IMR-90 (cell line): ENCODE results near the gene HNRNPC. TPM values are rescaled to one million over a fixed set of nuclear protein-coding genes. Genes with fewer than 3 reads are reported as not detected.

Experiments
- ATAC-seq: fragments of 200-7000 bp; cut with Tn5 transposase; 2 replicates; pipeline ENCODE4 v1.9.1; 2020; ENCODE audit warnings: low read depth, mild to moderate bottlenecking, moderate library complexity
- BruUV-seq: library from RNA; stranded (reverse); fragments of 400-500 nt; replicated peaks from 2 replicates; lab custom pipeline; 2021; lab: Mats Ljungman, UMichigan
- CTCF ChIA-PET: fragments of 300-600 bp; formaldehyde crosslinking; extraction: SDS; loops from one replicate; lab custom pipeline; 2021; ENCODE audit warnings: antibody characterized with exemption; lab: Yijun Ruan, JAX
- POLR2A ChIA-PET: fragments of 300-600 bp; sonication (Branson Sonifier 250); formaldehyde crosslinking; loops from one replicate; lab custom pipeline; 2022; ENCODE audit warnings: antibody characterized with exemption; ENCODE audit not compliant: unreplicated experiment; lab: Charles Lee
- DNase-seq: peaks from one replicate; pipeline ENCODE4 v3.0.0; 2013
- H2AFZ ChIP-seq: replicated peaks from 2 replicates; pipeline ENCODE3; 2013; ENCODE audit warnings: low read length, mild to moderate bottlenecking; ENCODE audit not compliant: poor library complexity
- H2AK5ac ChIP-seq: 2 replicates; pipeline ENCODE4 v1.6.1; 2013; ENCODE audit warnings: low read depth, low read length, inconsistent platforms
- H2AK9ac ChIP-seq: replicated peaks from 2 replicates; pipeline ENCODE3; 2013; ENCODE audit warnings: mild to moderate bottlenecking, low read depth, low read length, moderate library complexity; ENCODE audit not compliant: poor library complexity
- H2BK120ac ChIP-seq: 2 replicates; pipeline ENCODE4 v1.6.1; 2013; ENCODE audit warnings: low read depth, low read length, inconsistent platforms
- H2BK15ac ChIP-seq: 3 replicates; pipeline ENCODE4 v1.6.1; 2013; ENCODE audit warnings: low read depth, low read length, inconsistent platforms
- H2BK20ac ChIP-seq: 2 replicates; pipeline ENCODE4 v1.6.1; 2013; ENCODE audit warnings: low read depth, mild to moderate bottlenecking, inconsistent platforms, low read length, moderate library complexity
- H2BK5ac ChIP-seq: 2 replicates; pipeline ENCODE4 v1.6.1; 2013; ENCODE audit warnings: mild to moderate bottlenecking, low read depth, low read length, inconsistent platforms; ENCODE audit not compliant: poor library complexity, severe bottlenecking
- H3K14ac ChIP-seq: replicated peaks from 2 replicates; pipeline ENCODE4 v1.6.1; 2013; ENCODE audit warnings: low read depth, low read length, inconsistent platforms
- H3K18ac ChIP-seq: 2 replicates; pipeline ENCODE4 v1.6.1; 2013; ENCODE audit warnings: low read depth, low read length, control low read depth
- H3K23ac ChIP-seq: 2 replicates; pipeline ENCODE4 v1.6.1; 2013; ENCODE audit warnings: low read depth, low read length, inconsistent platforms
- H3K27ac ChIP-seq: 2 replicates; pipeline ENCODE4 v1.5.1; 2013; ENCODE audit warnings: mild to moderate bottlenecking, control low read depth, low read length; ENCODE audit not compliant: insufficient read depth
- H3K27me3 ChIP-seq: 2 replicates; pipeline ENCODE4 v1.6.1; 2013; ENCODE audit warnings: low read length; ENCODE audit not compliant: control insufficient read depth, insufficient read depth
- H3K36me3 ChIP-seq: 2 replicates; pipeline ENCODE4 v1.6.1; 2013; ENCODE audit warnings: low read length, mixed read lengths; ENCODE audit not compliant: control insufficient read depth, insufficient read depth
- H3K4ac ChIP-seq: 2 replicates; pipeline ENCODE4 v1.6.1; 2013; ENCODE audit warnings: low read depth, low read length, inconsistent platforms
- H3K4me1 ChIP-seq: 2 replicates; pipeline ENCODE4 v1.6.1; 2013; ENCODE audit warnings: low read length, mixed read lengths; ENCODE audit not compliant: control insufficient read depth, insufficient read depth
- H3K4me2 ChIP-seq: 2 replicates; pipeline ENCODE4 v1.6.1; 2013; ENCODE audit warnings: low read depth, mild to moderate bottlenecking, control low read depth, low read length, moderate library complexity
- H3K4me3 ChIP-seq: 2 replicates; pipeline ENCODE4 v1.5.1; 2013; ENCODE audit warnings: low read depth, mild to moderate bottlenecking, control low read depth, low read length, moderate library complexity; ENCODE audit not compliant: insufficient read depth
- H3K56ac ChIP-seq: 2 replicates; pipeline ENCODE4 v1.6.1; 2013; ENCODE audit warnings: low read length, inconsistent platforms; ENCODE audit not compliant: insufficient read depth; ENCODE audit errors: extremely low read depth
- H3K79me1 ChIP-seq, 2 experiments: 2 replicates each; pipeline ENCODE4 v1.6.1; 2013; ENCODE audit warnings: low read length in 2 of 2, inconsistent platforms in 1 of 2, low read depth in 1 of 2
- H3K9ac ChIP-seq: 2 replicates; pipeline ENCODE4 v1.6.1; 2013; ENCODE audit warnings: low read depth, low read length, control low read depth
- H3K9me1 ChIP-seq: 2 replicates; pipeline ENCODE4 v1.6.1; 2013; ENCODE audit warnings: low read length, inconsistent platforms; ENCODE audit not compliant: insufficient read depth
- H3K9me3 ChIP-seq: 2 replicates; pipeline ENCODE4 v1.6.1; 2013; ENCODE audit warnings: low read length; ENCODE audit not compliant: control insufficient read depth, insufficient read depth
- H4K20me1 ChIP-seq: 2 replicates; pipeline ENCODE4 v1.6.1; 2013; ENCODE audit warnings: low read length, inconsistent platforms; ENCODE audit not compliant: insufficient read depth
- H4K5ac ChIP-seq: 2 replicates; pipeline ENCODE4 v1.6.1; 2013; ENCODE audit warnings: mild to moderate bottlenecking, low read depth, low read length, control low read depth
- H4K8ac ChIP-seq, 2 experiments: 2 replicates each; pipeline ENCODE4 v1.6.1; 2013; ENCODE audit warnings: low read depth in 2 of 2, low read length in 2 of 2, control low read depth in 1 of 2, inconsistent platforms in 1 of 2
- H4K91ac ChIP-seq: 2 replicates; pipeline ENCODE4 v1.6.1; 2013; ENCODE audit warnings: low read depth, low read length, inconsistent platforms; ENCODE audit not compliant: insufficient read depth
- CHD1 ChIP-seq: IDR thresholded peaks from 2 replicates; pipeline ENCODE4 v1.6.1; 2012; ENCODE audit warnings: low read depth, low read length, improper control_type of control experiment
- MAZ ChIP-seq: IDR thresholded peaks from 2 replicates; pipeline ENCODE4 v1.6.1; 2012; ENCODE audit warnings: low read depth, mild to moderate bottlenecking, low read length, improper control_type of control experiment, moderate library complexity, borderline replicate concordance
- POLR2A ChIP-seq: IDR thresholded peaks from 2 replicates; pipeline ENCODE4 v1.6.1; 2012; ENCODE audit warnings: mild to moderate bottlenecking, low read depth, low read length
- WGBS, 2 experiments: methylation state at CpG; one replicate each; pipeline versions ENCODE4 v1.1.5 to v1.1.7; 2013; ENCODE audit warnings: missing lambda C conversion rate in 2 of 2; ENCODE audit not compliant: insufficient read length in 1 of 2; ENCODE audit errors: extremely low coverage in 2 of 2; 5-methylcytosine and 5-hydroxymethylcytosine counted together
- dilution Hi-C: fragments of 300-500 bp; cut with HindIII; formaldehyde crosslinking; loops from one replicate; pipeline ENCODE4 v1.14.3; 2018; ENCODE audit warnings: low sequenced_read_pairs; ENCODE audit not compliant: unreplicated experiment
- in situ Hi-C: fragments of 300-500 bp; cut with MboI; formaldehyde crosslinking; loops from 3 replicates; pipeline ENCODE4 v1.14.3; 2019; ENCODE audit warnings: low sequenced_read_pairs, inconsistent platforms, mixed read lengths
- intact Hi-C: fragments of 100-400 bp; cut with micrococcal nuclease; formaldehyde crosslinking; loops from 2 replicates; pipeline ENCODE4 v1.10.0; 2022
- polyA plus RNA-seq, 3 experiments: library from polyadenylated mRNA; depleted of rRNA; stranded (reverse); fragments of >200 nt; gene quantifications; 2 replicates each; pipeline ENCODE4 v1.2.3, GENCODE V29; 2012; ENCODE audit warnings: low replicate concordance in 1 of 3
- total RNA-seq: library from RNA; depleted of rRNA; stranded (reverse); fragments of >200 nt; gene quantifications from 2 replicates; pipeline ENCODE4 v1.2.3, GENCODE V29; 2012
- TF ChIP-seq, protein P1 (sequence below): fragments of 150-350 bp; IDR thresholded peaks from 2 replicates; pipeline ENCODE4 v1.6.1; 2017; ENCODE audit warnings: mild to moderate bottlenecking, antibody characterized with exemption, low read length, low read depth

Gene HNRNPC
- total and polyA plus RNA-seq, 2 of the 4 experiments (the other 2 are of a cell fraction): 308 to 615 TPM

DNA sequence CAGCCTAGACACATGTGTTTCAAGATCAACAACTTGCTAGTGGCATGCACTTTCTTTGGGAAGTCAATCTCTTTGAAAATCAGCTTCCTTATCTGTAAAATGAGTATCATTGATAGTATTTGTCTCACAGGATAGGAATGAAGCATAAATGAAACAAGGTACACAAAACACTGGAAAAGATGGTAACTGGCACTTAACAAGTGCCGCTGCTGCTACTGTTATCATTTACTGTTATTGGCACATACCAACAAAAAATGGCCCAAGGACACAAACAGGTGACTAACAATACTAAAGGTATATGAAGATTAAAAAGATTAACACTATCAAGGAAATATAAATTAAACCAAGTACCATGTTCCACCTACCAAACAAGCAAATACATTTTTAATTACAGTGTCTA, 20.9 kb downstream of the HNRNPC start:
- Histone ChIP-seq H3K4me1 (peaks cover 3% of the 10 kb centered on the region), H3K23ac (no peak overlapping the region), H2BK120ac (no peak overlapping the region), H3K36me3 (peaks cover 47% of the 10 kb centered on the region), H4K5ac (no peak overlapping the region), H2BK20ac (no peak overlapping the region), H2BK15ac (no peak overlapping the region), H3K79me1 (peaks cover 8 to 48% of the 10 kb centered on the region in 2 experiments; a peak in 3 of 4 replicates), H3K4me3 (no peak overlapping the region), H3K27me3 (no peaks in the 10 kb centered on the region), H2AK9ac (no peak overlapping the region), H2AFZ (no peak overlapping the region), H2BK5ac (no peak overlapping the region), H3K4me2 (no peak overlapping the region), H3K14ac (no peak overlapping the region), H4K8ac (no peak overlapping the region), H2AK5ac (no peak overlapping the region), H4K91ac (no peak overlapping the region), H3K18ac (no peak overlapping the region), H3K27ac (no peak overlapping the region), H3K56ac (no peak overlapping the region), H4K20me1 (peaks cover 97% of the 10 kb centered on the region), H3K9me3 (no peaks in the 10 kb centered on the region), H3K4ac (no peak overlapping the region), H3K9me1 (peaks cover 9% of the 10 kb centered on the region), H3K9ac (no peak overlapping the region)
- intact Hi-C loops (loop anchor here (10.0 kb wide), 1 partner anchor 306 kb away; no protein-coding TSS in a partner anchor), dilution Hi-C loops (no loop called here), in situ Hi-C loops (no loop called here)
- BruUV-seq: no TSS peak
- ATAC-seq (no peak), DNase-seq (no peak)
- POLR2A ChIA-PET: no interaction called here
- TF ChIP-seq MAZ (no peak), POLR2A (no peak), CHD1 (no peak)
- TF ChIP-seq, protein P1, sequence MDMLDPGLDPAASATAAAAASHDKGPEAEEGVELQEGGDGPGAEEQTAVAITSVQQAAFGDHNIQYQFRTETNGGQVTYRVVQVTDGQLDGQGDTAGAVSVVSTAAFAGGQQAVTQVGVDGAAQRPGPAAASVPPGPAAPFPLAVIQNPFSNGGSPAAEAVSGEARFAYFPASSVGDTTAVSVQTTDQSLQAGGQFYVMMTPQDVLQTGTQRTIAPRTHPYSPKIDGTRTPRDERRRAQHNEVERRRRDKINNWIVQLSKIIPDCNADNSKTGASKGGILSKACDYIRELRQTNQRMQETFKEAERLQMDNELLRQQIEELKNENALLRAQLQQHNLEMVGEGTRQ: no peak
- no CpG with 5 or more reads among the region's 1 CpG for WGBS, 2 experiments
- CTCF ChIA-PET: no interaction called here
